HEK293 (cell line): ENCODE data around the gene ABHD5.
A peak's percentile ranks its signal among the peaks of the same experiment; 100 is the strongest.

Source experiments
- CTCF ChIP-seq: fragments of 450-650 bp; formaldehyde crosslinking; IDR thresholded peaks from 2 replicates; pipeline ENCODE4 v1.5.1; 2016; ENCODE audit warnings: missing biosample characterization, missing genetic modification characterization
- IKZF3 ChIP-seq: fragments of 450-650 bp; IDR thresholded peaks from 2 replicates; pipeline ENCODE4 v1.5.0; 2018; ENCODE audit warnings: missing biosample characterization, mild to moderate bottlenecking, missing genetic modification characterization, moderate library complexity
- KLF16 ChIP-seq: fragments of 450-650 bp; formaldehyde crosslinking; IDR thresholded peaks from 2 replicates; pipeline ENCODE4 v1.5.1; 2017; ENCODE audit warnings: missing biosample characterization, missing genetic modification characterization
- KLF8 ChIP-seq: fragments of 450-650 bp; formaldehyde crosslinking; IDR thresholded peaks from 2 replicates; pipeline ENCODE4 v1.5.1; 2016; ENCODE audit warnings: missing biosample characterization, missing genetic modification characterization
- PATZ1 ChIP-seq: fragments of 450-650 bp; formaldehyde crosslinking; IDR thresholded peaks from 2 replicates; pipeline ENCODE4 v1.5.1; 2016; ENCODE audit warnings: missing biosample characterization, missing genetic modification characterization
- REPIN1 ChIP-seq: fragments of 450-650 bp; formaldehyde crosslinking; IDR thresholded peaks from 2 replicates; pipeline ENCODE4 v1.5.1; 2017; ENCODE audit warnings: missing biosample characterization, missing genetic modification characterization, low read depth
- SCRT2 ChIP-seq: fragments of 450-650 bp; formaldehyde crosslinking; IDR thresholded peaks from 2 replicates; pipeline ENCODE4 v1.5.1; 2016; ENCODE audit warnings: missing biosample characterization, missing genetic modification characterization
- TCF7L2 ChIP-seq: IDR thresholded peaks from 2 replicates; pipeline ENCODE4 v1.6.1; 2011; ENCODE audit warnings: low read depth, mild to moderate bottlenecking, inconsistent platforms, low read length, moderate library complexity, borderline replicate concordance
- ZBTB10 ChIP-seq: fragments of 450-650 bp; formaldehyde crosslinking; IDR thresholded peaks from 2 replicates; pipeline ENCODE4 v1.5.1; 2016; ENCODE audit warnings: missing biosample characterization, missing genetic modification characterization
- ZBTB17 ChIP-seq: fragments of 450-650 bp; formaldehyde crosslinking; IDR thresholded peaks from 2 replicates; pipeline ENCODE4 v1.5.1; 2016; ENCODE audit warnings: missing biosample characterization, missing genetic modification characterization
- ZBTB20 ChIP-seq: fragments of 450-650 bp; formaldehyde crosslinking; IDR thresholded peaks from 2 replicates; pipeline ENCODE4 v1.5.1; 2016; ENCODE audit warnings: missing biosample characterization, missing genetic modification characterization
- ZNF398 ChIP-seq: fragments of 450-650 bp; formaldehyde crosslinking; IDR thresholded peaks from 2 replicates; pipeline ENCODE4 v1.5.1; 2017; ENCODE audit warnings: missing biosample characterization, missing genetic modification characterization
- ZNF561 ChIP-seq: fragments of 450-650 bp; IDR thresholded peaks from 2 replicates; pipeline ENCODE4 v1.5.1; 2018; ENCODE audit warnings: missing biosample characterization, missing genetic modification characterization, borderline replicate concordance
- ZNF623 ChIP-seq: fragments of 450-650 bp; formaldehyde crosslinking; IDR thresholded peaks from 2 replicates; pipeline ENCODE4 v1.5.1; 2016; ENCODE audit warnings: missing biosample characterization, missing genetic modification characterization
- ZNF629 ChIP-seq: fragments of 450-650 bp; formaldehyde crosslinking; IDR thresholded peaks from 2 replicates; pipeline ENCODE4 v1.5.1; 2017; ENCODE audit warnings: missing biosample characterization, missing genetic modification characterization
- ZNF654 ChIP-seq: fragments of 450-650 bp; formaldehyde crosslinking; IDR thresholded peaks from 2 replicates; pipeline ENCODE4 v1.5.1; 2016; ENCODE audit warnings: low read depth, missing biosample characterization, missing genetic modification characterization
- ZNF660 ChIP-seq: fragments of 450-650 bp; IDR thresholded peaks from 2 replicates; pipeline ENCODE4 v1.5.1; 2018; ENCODE audit warnings: missing biosample characterization, mild to moderate bottlenecking, missing genetic modification characterization
- ZNF692 ChIP-seq: fragments of 450-650 bp; formaldehyde crosslinking; IDR thresholded peaks from 2 replicates; pipeline ENCODE4 v1.5.1; 2016; ENCODE audit warnings: missing biosample characterization, missing genetic modification characterization

Gene ABHD5

GRCh38 chr3:43769097-43769884 is 78.6 kb downstream of the ABHD5 start (continued):
- TF ChIP-seq REPIN1 (tag by site-specific recombination) (no peak), ZBTB17 (tag by site-specific recombination) (peak; percentile 72), ZBTB10 (tag by site-specific recombination) (0 out of 2 replicates have a peak, but pooled peaks have one; percentile 19), ZNF623 (no peak), KLF16 (tag by site-specific recombination) (0 out of 2 replicates have a peak, but pooled peaks have one; percentile 45), CTCF (tag by site-specific recombination) (peak; percentile 87), SCRT2 (tag by site-specific recombination) (peak; percentile 79), ZNF561 (tag by site-specific recombination) (peak; percentile 27; the same call in 1 of the 2 replicates), KLF8 (peak; percentile 15; the same call in 1 of the 2 replicates), PATZ1 (tag by site-specific recombination) (peak; percentile 56), ZBTB20 (tag by site-specific recombination) (peak; percentile 77), ZNF692 (tag by site-specific recombination) (peak; percentile 30; the same call in 1 of the 2 replicates), ZNF654 (tag by site-specific recombination) (peak; percentile 42), ZNF660 (tag by site-specific recombination) (peak; percentile 93), ZNF398 (tag by site-specific recombination) (peak; percentile 68), IKZF3 (tag by site-specific recombination) (peak; percentile 76; the same call in 1 of the 2 replicates), TCF7L2 (no peak), ZNF629 (tag by site-specific recombination) (peak; percentile 48)
